PC-9 (cell line): ENCODE data around the gene ACAP2. TPM values are rescaled to one million over a fixed set of nuclear protein-coding genes. Genes with fewer than 3 reads are reported as not detected.
A peak's percentile ranks its signal among the peaks of the same experiment; 100 is the strongest.

Experiments used
- BruUV-seq: library from RNA; stranded (reverse); fragments of 400-500 nt; replicated peaks from 2 replicates; lab custom pipeline; 2021; lab: Mats Ljungman, UMichigan
- CTCF ChIA-PET: fragments of 300-600 bp; sonication (Branson Sonifier 250); formaldehyde crosslinking; loops from one replicate; lab custom pipeline; 2022; ENCODE audit warnings: antibody characterized with exemption; lab: Charles Lee
- POLR2A ChIA-PET: fragments of 300-600 bp; sonication (Branson Sonifier 250); formaldehyde crosslinking; loops from one replicate; lab custom pipeline; 2022; ENCODE audit warnings: antibody characterized with exemption; ENCODE audit not compliant: unreplicated experiment; lab: Charles Lee
- DNase-seq, 2 experiments: peaks; one replicate each; pipeline versions ENCODE4 v3.0.0 to v3.0.0-alpha.2; 2015 to 2022; ENCODE audit warnings: mixed read lengths in 1 of 2
- H2AFZ ChIP-seq: fragments of 200-600 bp; sonication (generic); 2 replicates; pipeline ENCODE4 v1.8.1; 2017; ENCODE audit warnings: antibody characterized with exemption
- H3F3A ChIP-seq: fragments of 200-600 bp; sonication (generic); 2 replicates; pipeline ENCODE4 v1.8.1; 2017; ENCODE audit warnings: antibody characterized with exemption, mild to moderate bottlenecking, low read depth; ENCODE audit not compliant: insufficient read depth
- H3K27ac ChIP-seq: fragments of 200-600 bp; sonication (generic); 2 replicates; pipeline ENCODE4 v1.6.1; 2016; ENCODE audit warnings: mixed run types
- H3K27me3 ChIP-seq: fragments of 200-600 bp; sonication (generic); 2 replicates; pipeline ENCODE4 v1.6.1; 2016; ENCODE audit warnings: low read depth, mixed run types; ENCODE audit not compliant: insufficient read depth
- H3K36me3 ChIP-seq: fragments of 200-600 bp; sonication (generic); 2 replicates; pipeline ENCODE4 v1.6.1; 2016; ENCODE audit warnings: low read depth, mixed run types
- H3K4me1 ChIP-seq: fragments of 200-600 bp; sonication (generic); replicated peaks from 2 replicates; pipeline ENCODE4 v1.6.1; 2016; ENCODE audit warnings: mixed run types; ENCODE audit not compliant: insufficient read depth
- H3K4me2 ChIP-seq: fragments of 200-600 bp; sonication (generic); 2 replicates; pipeline ENCODE4 v1.6.1; 2017; ENCODE audit warnings: mixed run types
- H3K4me3 ChIP-seq: fragments of 200-600 bp; sonication (generic); 2 replicates; pipeline ENCODE4 v1.6.1; 2016; ENCODE audit warnings: mixed run types
- H3K79me2 ChIP-seq: fragments of 200-600 bp; sonication (generic); 2 replicates; pipeline ENCODE4 v1.6.1; 2017; ENCODE audit warnings: low read depth, mixed run types
- H3K9me2 ChIP-seq: fragments of 200-600 bp; sonication (generic); 2 replicates; pipeline ENCODE4 v1.8.1; 2017; ENCODE audit warnings: mild to moderate bottlenecking; ENCODE audit not compliant: insufficient read depth
- H3K9me3 ChIP-seq: fragments of 200-600 bp; sonication (generic); 2 replicates; pipeline ENCODE4 v1.8.1; 2016; ENCODE audit warnings: low read depth; ENCODE audit not compliant: insufficient read depth
- H4K20me1 ChIP-seq: fragments of 200-600 bp; sonication (generic); 2 replicates; pipeline ENCODE4 v1.8.1; 2017; ENCODE audit not compliant: insufficient read depth
- EZH2 ChIP-seq: fragments of 200-600 bp; sonication (generic); IDR thresholded peaks from 2 replicates; pipeline ENCODE4 v1.8.0; 2017; ENCODE audit warnings: antibody characterized with exemption, low read depth
- intact Hi-C: fragments of 100-400 bp; cut with micrococcal nuclease; formaldehyde crosslinking; loops from one replicate; pipeline ENCODE4 v1.10.0; 2022; ENCODE audit not compliant: unreplicated experiment
- total RNA-seq: library from RNA; stranded (reverse); gene quantifications from 2 replicates; pipeline ENCODE4 v1.2.3, GENCODE V29; 2021
- TF ChIP-seq, protein P1 (sequence below): fragments of 200-600 bp; sonication (generic); conservative IDR thresholded peaks from 2 replicates; pipeline ENCODE4 v1.6.1; 2017; ENCODE audit warnings: mixed run types, antibody characterized with exemption, mild to moderate bottlenecking, moderate library complexity

ACAP2 gene
- total RNA-seq, 1 experiment from 2014 or later: 67.9 TPM

- H3K4me2 ChIP-seq: no peak overlapping the region
- no peak overlapping the region for H3K4me3 ChIP-seq
- CTCF ChIA-PET: no interaction called here
- TF ChIP-seq, protein P1, sequence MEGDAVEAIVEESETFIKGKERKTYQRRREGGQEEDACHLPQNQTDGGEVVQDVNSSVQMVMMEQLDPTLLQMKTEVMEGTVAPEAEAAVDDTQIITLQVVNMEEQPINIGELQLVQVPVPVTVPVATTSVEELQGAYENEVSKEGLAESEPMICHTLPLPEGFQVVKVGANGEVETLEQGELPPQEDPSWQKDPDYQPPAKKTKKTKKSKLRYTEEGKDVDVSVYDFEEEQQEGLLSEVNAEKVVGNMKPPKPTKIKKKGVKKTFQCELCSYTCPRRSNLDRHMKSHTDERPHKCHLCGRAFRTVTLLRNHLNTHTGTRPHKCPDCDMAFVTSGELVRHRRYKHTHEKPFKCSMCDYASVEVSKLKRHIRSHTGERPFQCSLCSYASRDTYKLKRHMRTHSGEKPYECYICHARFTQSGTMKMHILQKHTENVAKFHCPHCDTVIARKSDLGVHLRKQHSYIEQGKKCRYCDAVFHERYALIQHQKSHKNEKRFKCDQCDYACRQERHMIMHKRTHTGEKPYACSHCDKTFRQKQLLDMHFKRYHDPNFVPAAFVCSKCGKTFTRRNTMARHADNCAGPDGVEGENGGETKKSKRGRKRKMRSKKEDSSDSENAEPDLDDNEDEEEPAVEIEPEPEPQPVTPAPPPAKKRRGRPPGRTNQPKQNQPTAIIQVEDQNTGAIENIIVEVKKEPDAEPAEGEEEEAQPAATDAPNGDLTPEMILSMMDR: no peak
- no peak for TF ChIP-seq EZH2
- no peaks in the 10 kb centered on the region for H3K9me3 ChIP-seq
- H3K9me2 ChIP-seq: no peaks in the 10 kb centered on the region
- no peaks in the 10 kb centered on the region for H3K4me1 ChIP-seq
- no peaks in the 10 kb centered on the region for H3K27me3 ChIP-seq
- POLR2A ChIA-PET: interaction anchor here (0.5 kb wide), 1 partner anchor 73 kb away, joined by 4 read pairs; no protein-coding TSS in a partner anchor
- H3K36me3 ChIP-seq: no peaks in the 10 kb centered on the region
- H2AFZ ChIP-seq: no peak overlapping the region
- no peak overlapping the region for H3K27ac ChIP-seq
- intact Hi-C loops: no loop called here
- DNase-seq: no peak
- H3F3A ChIP-seq: no peaks in the 10 kb centered on the region
- H4K20me1 ChIP-seq: no peaks in the 10 kb centered on the region
- H3K79me2 ChIP-seq: no peaks in the 10 kb centered on the region
- no TSS peak for BruUV-seq
These were observed 214.9 kb downstream of the ACAP2 start for GRCh38 chr3:195227871-195228270.

DNA sequence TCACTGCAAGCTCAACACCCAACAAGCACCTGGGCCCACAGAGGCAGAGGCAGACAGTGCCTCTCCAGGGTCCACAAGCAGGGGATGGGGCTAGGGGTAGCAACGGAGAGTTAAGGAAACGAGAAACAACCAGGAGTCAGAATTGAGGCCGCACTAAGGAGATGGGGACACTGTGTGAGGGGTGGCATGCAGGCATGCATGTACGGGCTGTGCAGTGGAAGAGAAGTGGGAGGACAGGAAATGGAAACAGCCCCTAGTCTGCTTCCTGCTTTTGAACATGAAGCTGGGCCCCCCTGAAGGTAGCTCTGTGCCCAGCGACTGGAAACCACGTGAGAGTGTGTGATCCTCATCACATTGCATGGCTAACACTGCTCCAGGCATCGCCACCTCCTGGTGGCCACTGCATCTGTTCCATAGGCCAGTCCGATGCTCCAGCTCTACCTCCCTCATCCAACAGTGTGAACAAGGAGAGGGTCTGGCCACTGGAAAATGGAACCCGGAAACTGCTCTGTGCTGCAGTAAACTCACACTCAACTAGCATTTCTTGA, 215.8 kb downstream of the ACAP2 start:
- ChIA-PET POLR2A (no interaction called here), CTCF (no interaction called here)
- intact Hi-C loops: no loop called here
- Histone ChIP-seq H2AFZ (no peak overlapping the region), H3K27ac (no peak overlapping the region), H3K79me2 (no peaks in the 10 kb centered on the region), H3K4me2 (no peak overlapping the region), H3K9me2 (no peaks in the 10 kb centered on the region), H3K4me1 (no peaks in the 10 kb centered on the region), H3F3A (no peaks in the 10 kb centered on the region; the same call in 1 of the 2 replicates), H3K4me3 (no peak overlapping the region), H3K36me3 (no peaks in the 10 kb centered on the region), H3K27me3 (no peaks in the 10 kb centered on the region), H4K20me1 (no peaks in the 10 kb centered on the region), H3K9me3 (no peaks in the 10 kb centered on the region)
- no peak for DNase-seq
- no peak for TF ChIP-seq EZH2
- TF ChIP-seq, protein P1: 0 out of 2 replicates have a peak, but pooled peaks have one; percentile 22
- no TSS peak for BruUV-seq

- Histone ChIP-seq H4K20me1 (no peaks in the 10 kb centered on the region), H3K9me2 (no peaks in the 10 kb centered on the region), H3K9me3 (no peaks in the 10 kb centered on the region), H3K4me1 (no peaks in the 10 kb centered on the region), H3F3A (no peaks in the 10 kb centered on the region; the same call in 1 of the 2 replicates), H2AFZ (no peak overlapping the region), H3K4me2 (no peak overlapping the region), H3K27ac (no peak overlapping the region), H3K27me3 (no peaks in the 10 kb centered on the region), H3K36me3 (no peaks in the 10 kb centered on the region), H3K4me3 (no peak overlapping the region), H3K79me2 (no peaks in the 10 kb centered on the region)
- POLR2A ChIA-PET: no interaction called here
- TF ChIP-seq EZH2: no peak
- TF ChIP-seq, protein P1: no peak
- CTCF ChIA-PET: no interaction called here
- intact Hi-C loops: no loop called here
- no peak for DNase-seq
- BruUV-seq: no TSS peak
These were observed 216.4 kb downstream of the ACAP2 start for GRCh38 chr3:195226445-195226844.
